RWPE1 (cell line): ENCODE results near the gene METAP1D.

Experiments
- CTCF ChIA-PET: fragments of 350-600 bp; sonication (Branson Sonifier 250); formaldehyde crosslinking; extraction: SDS; loops from one replicate; lab custom pipeline; 2021; lab: Yijun Ruan, JAX
- POLR2A ChIA-PET: fragments of 400-600 bp; formaldehyde crosslinking; extraction: SDS; loops from one replicate; lab custom pipeline; 2020; ENCODE audit warnings: antibody characterized with exemption; ENCODE audit not compliant: low non-redundant PET; lab: Yijun Ruan, JAX
- DNase-seq: peaks from one replicate; pipeline ENCODE4 v3.0.0; 2012; ENCODE audit warnings: low spot score
- H3K27ac ChIP-seq: fragments of 450-650 bp; 2 replicates; pipeline ENCODE4 v1.5.1; 2017
- CTCF ChIP-seq: fragments of 450-650 bp; conservative IDR thresholded peaks from 2 replicates; pipeline ENCODE4 v1.5.1; 2017; ENCODE audit warnings: low read depth, mild to moderate bottlenecking

The METAP1D gene

GRCh38 chr2:172087780-172088244, 88.1 kb downstream of the METAP1D start:
- DNase-seq, result no peak
- POLR2A ChIA-PET, result no interaction called here
- H3K27ac ChIP-seq, result peak overlapping the region; percentile 29; the same call in 1 of the 2 replicates
- TF ChIP-seq CTCF, result no peak
- CTCF ChIA-PET, result interaction anchor here (0.6 to 0.7 kb wide), 2 partner anchors 392 to 1793 kb away, joined by 3 read pairs; no protein-coding TSS in a partner anchor

DNA sequence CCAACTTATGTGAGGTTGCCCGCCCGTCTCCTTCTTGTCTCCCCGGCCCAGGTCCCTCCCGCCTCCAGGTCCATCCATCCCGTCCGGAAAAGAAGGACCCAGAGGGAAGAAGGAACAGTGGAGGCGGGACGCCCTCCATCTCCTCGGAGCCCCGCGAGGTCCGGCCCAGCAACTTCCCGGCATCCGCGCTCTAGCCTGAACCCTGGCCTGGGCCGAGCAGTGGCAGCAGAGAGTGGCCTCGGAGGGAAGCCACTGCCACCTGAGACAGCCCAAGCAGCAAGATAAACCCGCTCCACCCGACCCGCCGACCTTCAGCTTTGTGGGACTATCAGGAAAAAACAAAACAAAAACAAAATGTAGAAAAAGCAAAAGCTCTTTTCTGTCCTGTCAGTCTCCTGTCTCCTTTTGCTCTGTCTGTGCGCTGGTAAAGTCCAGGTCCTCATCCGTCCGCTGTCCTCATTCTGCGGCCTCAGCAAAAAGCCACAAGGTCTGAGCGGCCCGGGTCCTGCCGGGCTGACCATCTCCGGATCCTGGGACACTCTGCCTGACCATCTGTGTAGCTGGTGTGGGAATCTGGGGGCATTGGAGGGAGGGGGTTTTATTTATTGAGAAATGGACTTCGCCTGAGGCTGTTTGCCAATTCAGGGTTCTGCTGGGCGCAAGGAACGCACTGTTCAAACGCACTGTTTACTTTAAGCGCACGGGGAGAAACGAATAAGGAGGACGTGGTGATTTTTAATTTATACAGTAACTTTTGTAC, 88.7 kb downstream of the METAP1D start:
- POLR2A ChIA-PET, result no interaction called here

GRCh38 chr2:172089005-172089504, 89.3 kb downstream of the METAP1D start:
- DNase-seq, result no peak
- CTCF ChIA-PET, result interaction anchor here (0.7 kb wide), 1 partner anchor 199 kb away, joined by 3 read pairs; no protein-coding TSS in a partner anchor
- no peak for TF ChIP-seq CTCF
- POLR2A ChIA-PET, result no interaction called here
- H3K27ac ChIP-seq, result no peak overlapping the region

More for the DNA sequence above, 88.7 kb downstream of the METAP1D start:
- H3K27ac ChIP-seq, result peak overlapping the region; percentile 29
- CTCF ChIA-PET, result interaction anchor here (0.6 to 0.7 kb wide), 3 partner anchors 198 to 1793 kb away, joined by 3 read pairs; no protein-coding TSS in a partner anchor
- no peak for TF ChIP-seq CTCF
- no peak for DNase-seq

- CTCF ChIA-PET, result interaction anchor here (0.6 kb wide), 1 partner anchor 114 kb away, joined by 4 read pairs; no protein-coding TSS in a partner anchor
- no peak for DNase-seq
- POLR2A ChIA-PET, result no interaction called here
- TF ChIP-seq CTCF, result no peak
- no peak overlapping the region for H3K27ac ChIP-seq
Measured at GRCh38 chr2:172089633-172090032, 89.9 kb downstream of the METAP1D start.

- ChIA-PET POLR2A (no interaction called here), CTCF (interaction anchor here (0.6 kb wide), 2 partner anchors 44 to 115 kb away, joined by 3 to 4 read pairs; no protein-coding TSS in a partner anchor)
- no peak overlapping the region for H3K27ac ChIP-seq
- no peak for DNase-seq
- TF ChIP-seq CTCF, result no peak
Measured at GRCh38 chr2:172090044-172090961, 90.5 kb downstream of the METAP1D start.
